BJ (cell line): Measurements from ENCODE around the gene SLC2A13. TPM values are rescaled to one million over a fixed set of nuclear protein-coding genes. Genes with fewer than 3 reads are reported as not detected.
"Not testable (repeated sequence)": the region's sequence is repeated elsewhere in the genome, so short reads cannot be mapped to it uniquely, and the experiment has no call there.

ENCODE experiments used
- CTCF ChIA-PET: fragments of 350-600 bp; formaldehyde crosslinking; extraction: SDS; loops from one replicate; lab custom pipeline; 2021; ENCODE audit warnings: antibody characterized with exemption, inconsistent platforms; lab: Yijun Ruan, JAX
- POLR2A ChIA-PET: fragments of 300-600 bp; sonication (Branson Sonifier 250); formaldehyde crosslinking; extraction: SDS; loops from one replicate; lab custom pipeline; 2021; ENCODE audit warnings: antibody characterized with exemption; lab: Charles Lee
- DNase-seq: peaks from one replicate; pipeline ENCODE4 v3.0.0-alpha.2; 2011; ENCODE audit warnings: low read depth
- H3K27me3 ChIP-seq: 2 replicates; pipeline ENCODE4 v1.6.0; 2011; ENCODE audit warnings: low read length; ENCODE audit not compliant: control insufficient read depth, insufficient read depth
- H3K36me3 ChIP-seq: 2 replicates; pipeline ENCODE4 v1.5.1; 2011; ENCODE audit warnings: low read length; ENCODE audit not compliant: control insufficient read depth, insufficient read depth
- H3K4me3 ChIP-seq: 2 replicates; pipeline ENCODE4 v1.5.1; 2011; ENCODE audit warnings: low read depth, mild to moderate bottlenecking, control low read depth, low read length
- polyA plus RNA-seq: library from polyadenylated mRNA; depleted of rRNA; stranded (reverse); fragments of >200 nt; gene quantifications from 2 replicates; pipeline ENCODE4 v1.2.3, GENCODE V29; 2011
- TF ChIP-seq, protein P1 (sequence below): IDR thresholded peaks from 2 replicates; pipeline ENCODE4 v1.5.1; 2011; ENCODE audit warnings: low read depth, mild to moderate bottlenecking, control low read depth, inconsistent platforms, low read length, moderate library complexity; ENCODE audit not compliant: insufficient read depth

SLC2A13 gene
- polyA plus RNA-seq, 1 experiment = 1.2 TPM

DNA sequence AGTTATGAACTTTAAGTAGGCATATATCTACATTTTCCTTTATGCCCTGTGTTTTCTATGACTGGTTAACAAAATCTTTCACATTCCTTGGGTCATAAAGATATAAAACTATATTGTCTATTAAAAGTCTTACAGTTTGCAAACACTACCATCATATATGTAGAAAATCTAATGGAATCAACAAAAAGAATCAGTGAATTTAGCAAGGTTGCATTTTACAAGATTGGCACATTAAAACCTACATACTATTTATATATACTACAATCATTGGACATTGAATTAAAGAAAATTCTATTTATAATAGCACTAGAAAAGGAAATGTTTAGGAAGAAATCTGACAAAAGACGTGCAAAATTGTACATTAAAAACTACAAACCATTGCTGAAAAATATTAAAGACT lies 312.9 kb downstream of the SLC2A13 start:
- ChIA-PET POLR2A (no interaction called here), CTCF (no interaction called here)
- Histone ChIP-seq H3K27me3 (no peaks in the 10 kb centered on the region), H3K4me3 (no peak overlapping the region), H3K36me3 (no peaks in the 10 kb centered on the region)
- DNase-seq = no peak
- TF ChIP-seq, protein P1, sequence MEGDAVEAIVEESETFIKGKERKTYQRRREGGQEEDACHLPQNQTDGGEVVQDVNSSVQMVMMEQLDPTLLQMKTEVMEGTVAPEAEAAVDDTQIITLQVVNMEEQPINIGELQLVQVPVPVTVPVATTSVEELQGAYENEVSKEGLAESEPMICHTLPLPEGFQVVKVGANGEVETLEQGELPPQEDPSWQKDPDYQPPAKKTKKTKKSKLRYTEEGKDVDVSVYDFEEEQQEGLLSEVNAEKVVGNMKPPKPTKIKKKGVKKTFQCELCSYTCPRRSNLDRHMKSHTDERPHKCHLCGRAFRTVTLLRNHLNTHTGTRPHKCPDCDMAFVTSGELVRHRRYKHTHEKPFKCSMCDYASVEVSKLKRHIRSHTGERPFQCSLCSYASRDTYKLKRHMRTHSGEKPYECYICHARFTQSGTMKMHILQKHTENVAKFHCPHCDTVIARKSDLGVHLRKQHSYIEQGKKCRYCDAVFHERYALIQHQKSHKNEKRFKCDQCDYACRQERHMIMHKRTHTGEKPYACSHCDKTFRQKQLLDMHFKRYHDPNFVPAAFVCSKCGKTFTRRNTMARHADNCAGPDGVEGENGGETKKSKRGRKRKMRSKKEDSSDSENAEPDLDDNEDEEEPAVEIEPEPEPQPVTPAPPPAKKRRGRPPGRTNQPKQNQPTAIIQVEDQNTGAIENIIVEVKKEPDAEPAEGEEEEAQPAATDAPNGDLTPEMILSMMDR = no peak

DNA sequence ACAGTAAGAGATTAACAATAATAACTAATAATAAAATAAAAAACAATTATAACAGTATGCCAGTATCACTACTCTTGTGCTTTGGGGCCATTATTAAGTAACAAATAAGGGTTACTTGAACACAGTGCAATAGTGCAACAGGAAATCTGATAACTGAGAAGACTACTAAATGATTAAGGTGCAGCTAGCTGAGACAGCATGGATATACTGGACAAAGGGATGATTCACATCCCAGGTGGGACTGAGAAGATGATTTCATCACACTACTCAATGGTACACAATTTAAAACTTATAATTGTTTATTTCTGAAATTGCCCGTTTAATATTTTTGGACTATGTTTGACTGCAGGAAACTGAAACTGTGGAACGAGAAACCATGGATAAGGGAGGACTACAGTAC lies 317.6 kb downstream of the SLC2A13 start:
- no peaks in the 10 kb centered on the region for H3K36me3 ChIP-seq
- TF ChIP-seq, protein P1 = no peak
- POLR2A ChIA-PET = no interaction called here
- no peak for DNase-seq
- CTCF ChIA-PET = no interaction called here
- no peak overlapping the region for H3K4me3 ChIP-seq
- H3K27me3 ChIP-seq = no peaks in the 10 kb centered on the region

- DNase-seq, POLR2A ChIA-PET, CTCF ChIA-PET, H3K27me3 ChIP-seq, H3K36me3 ChIP-seq, H3K4me3 ChIP-seq: not testable (repeated sequence)
Observed at GRCh38 chr12:39785814-39786213, 320.1 kb downstream of the SLC2A13 start.

DNA sequence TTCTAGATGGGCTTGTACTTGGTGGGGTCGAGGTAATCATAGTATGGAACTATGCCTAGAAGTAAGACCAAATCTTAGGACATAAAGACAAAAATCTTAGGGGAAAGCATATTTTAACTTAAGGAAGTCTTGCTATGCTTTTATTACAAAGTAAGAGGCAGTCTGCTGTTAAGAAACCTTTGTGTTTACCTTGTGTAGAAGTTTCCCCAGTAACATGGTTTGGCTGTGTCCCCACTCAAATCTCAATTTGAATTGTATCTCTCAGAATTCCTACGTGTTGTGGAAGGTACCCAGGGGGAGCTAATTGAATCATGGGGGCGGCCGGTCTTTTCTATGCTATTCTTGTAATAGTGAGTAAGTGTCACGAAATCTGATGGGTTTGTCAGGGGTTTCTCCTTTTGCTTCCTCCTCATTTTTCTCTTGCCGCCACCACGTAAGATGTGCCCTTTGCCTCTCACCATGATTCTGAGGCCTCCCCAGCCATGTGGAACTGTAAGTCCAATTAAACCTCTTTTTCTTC lies 323.8 kb downstream of the SLC2A13 start:
- H3K27me3 ChIP-seq = no peaks in the 10 kb centered on the region
- no peak overlapping the region for H3K4me3 ChIP-seq
- no peak for DNase-seq
- H3K36me3 ChIP-seq = no peaks in the 10 kb centered on the region
- TF ChIP-seq, protein P1 = no peak
- POLR2A ChIA-PET = no interaction called here
- CTCF ChIA-PET = no interaction called here

GRCh38 chr12:39780913-39781446 lies 324.9 kb downstream of the SLC2A13 start:
- CTCF ChIA-PET = interaction anchor here (0.8 to 1.4 kb wide), 3 partner anchors 13 to 327 kb away, joined by 3 read pairs; no protein-coding TSS in a partner anchor
- H3K4me3 ChIP-seq = no peak overlapping the region

More at GRCh38 chr12:39780913-39781446, 324.9 kb downstream of the SLC2A13 start:
- H3K27me3 ChIP-seq = no peaks in the 10 kb centered on the region
- DNase-seq = peak; percentile 26
- TF ChIP-seq, protein P1 = no peak
- no peaks in the 10 kb centered on the region for H3K36me3 ChIP-seq
- POLR2A ChIA-PET = no interaction called here
